HG02571 (cell line): Measurements from ENCODE around the gene FYN.
"Not testable (repeated sequence)": the region's sequence is repeated elsewhere in the genome, so short reads cannot be mapped to it uniquely, and the experiment has no call there.

ENCODE experiments used
- ATAC-seq: cut with Tn5 transposase; IDR thresholded peaks from one replicate; pipeline ENCODE4 v1.9.1; 2021; ENCODE audit warnings: mild to moderate bottlenecking, moderate library complexity; ENCODE audit not compliant: unreplicated experiment

Gene FYN

GRCh38 chr6:111793711-111794111, 79.5 kb downstream of the FYN start:
- no peak for ATAC-seq

DNA sequence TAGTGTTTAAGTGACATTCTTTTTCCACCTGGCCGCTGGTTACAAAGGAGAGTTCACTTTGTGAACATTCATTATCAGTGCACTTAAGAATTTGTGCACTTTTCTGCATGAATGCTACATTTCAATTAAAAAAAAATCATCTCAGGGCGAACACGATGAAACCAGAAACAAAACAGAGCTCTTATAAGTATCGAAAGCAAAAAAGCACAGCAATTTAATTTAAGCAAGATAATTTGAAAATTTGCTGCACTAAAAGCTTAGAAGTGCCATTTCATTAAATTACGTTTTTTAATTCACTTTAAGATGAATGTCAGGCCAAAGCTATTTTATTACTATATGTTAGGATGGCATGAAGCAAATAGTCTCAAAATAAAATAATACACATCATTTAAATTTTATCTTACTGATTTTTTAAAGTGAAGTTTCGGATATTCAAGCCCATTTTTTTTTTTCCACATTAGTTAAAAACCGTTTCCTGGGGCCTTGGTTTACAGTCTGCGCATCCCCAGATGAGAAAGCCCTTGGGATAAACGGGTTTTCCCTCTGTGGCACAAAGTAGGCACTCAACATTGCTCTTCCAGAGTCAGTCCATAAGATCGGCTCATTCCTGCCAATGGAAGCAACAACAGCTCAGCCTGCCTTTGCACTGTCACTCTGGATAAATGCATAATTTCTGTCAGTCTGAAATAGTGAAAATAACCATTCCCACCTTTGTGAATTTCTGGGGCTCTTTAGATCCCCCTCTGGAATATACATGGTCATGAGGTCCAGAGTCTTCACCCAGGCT, 80.1 kb downstream of the FYN start:
- no peak for ATAC-seq

DNA sequence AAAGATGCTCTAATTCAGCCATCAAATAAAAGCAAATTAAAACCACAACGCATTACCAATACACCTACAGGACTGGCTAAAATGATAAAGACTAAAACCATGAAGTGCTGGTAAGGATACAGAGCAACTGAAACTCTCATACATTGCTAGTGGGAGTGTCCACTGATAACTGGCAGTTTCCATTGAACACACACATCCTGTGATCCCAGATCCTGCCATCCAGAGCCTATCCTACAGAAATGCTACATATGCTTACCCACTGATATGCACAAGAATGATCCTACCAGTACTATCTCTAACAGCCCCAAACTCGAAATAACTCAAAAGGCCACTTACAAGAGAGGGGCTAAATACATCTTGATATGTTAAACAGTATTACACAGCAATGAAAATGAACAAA, 81.0 kb downstream of the FYN start:
- no peak for ATAC-seq

DNA sequence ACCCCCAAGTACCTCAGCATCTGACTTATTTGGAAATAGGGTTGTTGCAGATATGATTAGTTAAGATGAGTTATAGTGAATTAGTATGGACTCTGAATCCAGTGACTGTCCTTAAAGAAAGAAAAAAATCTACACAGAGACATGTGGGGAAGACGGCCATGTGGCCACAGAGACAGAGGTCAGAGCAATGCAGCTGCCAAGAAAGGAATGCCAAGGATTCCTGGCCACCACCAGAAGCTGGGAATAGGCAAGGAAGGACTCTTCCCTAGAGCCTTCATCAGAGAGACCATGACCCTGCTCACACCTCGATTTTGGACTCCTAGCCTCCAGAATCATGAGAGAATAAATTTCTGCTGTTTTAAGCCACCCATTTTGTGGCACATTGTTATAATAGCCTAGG, 81.8 kb downstream of the FYN start:
- no peak for ATAC-seq

- no peak for ATAC-seq
Measured at GRCh38 chr6:111789598-111789997, 83.7 kb downstream of the FYN start.

- ATAC-seq = no peak
Measured at GRCh38 chr6:111788379-111789276, 84.6 kb downstream of the FYN start.

- not testable (repeated sequence) for ATAC-seq
Measured at GRCh38 chr6:111786151-111786550, 87.1 kb downstream of the FYN start.

DNA sequence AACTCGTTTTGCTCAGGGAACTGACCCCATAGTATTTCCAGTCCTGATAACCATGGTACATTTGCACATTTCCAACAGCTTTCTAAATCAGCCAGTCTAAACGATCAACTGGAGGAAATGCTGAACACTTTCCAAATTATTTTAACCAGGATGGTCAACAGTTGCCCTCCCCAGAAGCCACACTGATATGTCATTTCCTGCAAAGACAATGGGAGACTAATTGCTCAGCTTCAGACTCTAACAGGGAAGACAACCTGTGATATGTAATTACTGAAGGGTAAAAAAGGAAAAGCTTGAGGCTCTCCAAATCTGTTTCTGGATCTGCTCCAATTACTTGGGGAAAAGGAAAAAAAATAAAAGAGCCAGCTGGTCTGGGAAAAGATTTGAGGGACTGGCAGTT, 88.8 kb downstream of the FYN start:
- ATAC-seq = no peak

DNA sequence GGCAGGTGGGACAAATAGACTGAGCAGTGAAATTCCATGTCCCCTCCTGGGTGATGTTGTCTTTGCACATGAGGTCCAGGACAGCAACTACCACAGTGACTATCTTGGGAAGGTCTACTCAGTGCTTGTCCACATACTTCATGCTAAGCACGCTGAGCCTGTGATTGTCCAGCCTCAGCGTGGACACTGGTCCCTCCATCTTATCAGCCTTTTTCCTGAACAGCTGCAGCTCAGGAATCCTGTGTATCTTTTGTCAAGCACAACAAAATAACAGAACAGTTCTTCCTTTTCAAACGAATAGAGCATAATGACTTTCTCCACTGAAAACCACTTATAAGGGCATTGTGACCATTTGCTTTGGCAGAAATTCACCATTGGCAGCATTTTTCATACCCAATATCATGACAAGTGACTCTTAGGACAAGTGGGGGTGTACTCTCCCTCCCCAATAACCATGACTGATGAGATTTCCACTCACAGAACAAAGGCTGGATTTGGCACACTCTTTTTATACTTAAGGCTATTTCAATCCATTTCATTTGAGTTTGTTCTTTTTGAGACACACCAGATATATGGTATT, 90.3 kb downstream of the FYN start:
- ATAC-seq = no peak

DNA sequence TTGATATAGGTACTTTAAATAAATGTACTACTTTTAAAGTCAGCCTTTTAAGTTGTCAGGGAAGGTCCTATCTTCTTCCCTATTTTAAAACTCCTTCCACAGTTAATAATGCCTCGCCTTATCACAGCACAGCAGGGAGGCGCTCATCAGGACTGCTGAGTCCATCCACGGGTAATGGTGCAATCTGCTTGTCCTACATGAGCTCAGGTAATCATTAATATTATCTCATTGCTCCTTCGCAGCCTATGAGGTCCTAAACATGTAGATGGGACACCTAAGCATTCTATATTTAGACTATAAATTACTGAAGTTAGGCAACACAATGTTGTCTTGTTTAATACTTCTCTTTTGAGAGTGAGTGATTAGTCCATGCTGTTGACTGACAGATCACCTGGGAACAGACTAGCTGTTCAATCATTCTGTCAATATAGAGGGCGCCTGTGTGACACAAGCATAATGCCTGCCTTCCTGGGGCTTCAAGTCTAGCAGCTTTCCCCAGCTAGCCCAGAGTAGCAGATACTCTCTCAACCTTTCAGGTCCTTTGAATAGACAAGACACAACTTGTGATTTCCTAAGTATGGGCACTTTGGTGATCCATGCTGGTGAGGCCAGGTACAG, 91.0 kb downstream of the FYN start:
- no peak for ATAC-seq

DNA sequence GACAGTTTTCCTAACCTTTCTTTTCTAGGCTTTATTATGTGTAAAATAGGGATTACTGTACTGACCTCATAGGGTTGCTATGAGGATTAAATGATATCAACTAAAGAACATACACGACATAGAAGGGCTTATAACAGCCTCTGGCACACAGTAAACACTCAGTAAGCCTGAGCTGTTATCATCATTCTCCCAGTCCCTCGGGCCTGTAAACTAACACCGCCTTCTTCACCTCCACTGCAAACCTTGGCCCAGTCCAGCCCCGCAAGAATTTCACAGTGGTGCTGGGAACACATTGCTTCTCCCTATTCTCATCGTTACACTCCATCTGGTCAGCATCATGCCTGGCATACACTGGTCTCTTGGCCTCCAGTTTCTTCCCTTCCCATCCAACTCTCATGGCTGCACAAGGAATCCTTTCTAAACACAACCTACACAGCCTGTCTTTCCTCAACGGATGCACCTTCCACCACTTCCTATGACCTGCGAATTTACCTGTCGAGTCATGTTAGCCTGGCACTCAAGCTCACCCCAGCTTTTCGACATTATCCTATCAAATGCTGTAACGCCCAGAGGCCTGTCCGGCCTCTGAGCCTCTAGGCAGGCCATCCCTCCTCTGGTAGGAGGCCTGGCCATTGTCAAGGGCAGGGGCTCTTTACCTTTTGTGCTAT, 92.1 kb downstream of the FYN start:
- no peak for ATAC-seq

- no peak for ATAC-seq
Measured at GRCh38 chr6:111780393-111780792, 92.9 kb downstream of the FYN start.

DNA sequence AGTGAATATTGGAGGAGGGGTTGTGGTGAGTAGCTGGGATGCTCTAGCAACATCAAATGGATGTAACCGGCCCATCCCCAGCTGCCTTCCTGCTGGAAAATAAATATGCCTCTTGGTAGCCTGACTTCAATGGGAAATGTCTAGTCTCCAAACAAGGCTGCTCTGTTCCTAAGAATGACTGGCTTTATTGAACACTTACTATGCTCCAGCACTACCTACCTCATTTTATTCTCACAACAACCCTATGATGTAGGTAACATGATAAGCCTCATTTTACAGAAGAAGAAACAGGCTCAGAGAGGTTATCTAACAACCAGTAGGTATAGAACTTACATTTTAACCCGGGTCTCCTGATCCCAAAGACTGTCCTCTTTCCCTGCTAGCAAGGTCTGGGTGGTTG, 93.6 kb downstream of the FYN start:
- ATAC-seq = no peak

GRCh38 chr6:111779031-111779430, 94.2 kb downstream of the FYN start:
- no peak for ATAC-seq

DNA sequence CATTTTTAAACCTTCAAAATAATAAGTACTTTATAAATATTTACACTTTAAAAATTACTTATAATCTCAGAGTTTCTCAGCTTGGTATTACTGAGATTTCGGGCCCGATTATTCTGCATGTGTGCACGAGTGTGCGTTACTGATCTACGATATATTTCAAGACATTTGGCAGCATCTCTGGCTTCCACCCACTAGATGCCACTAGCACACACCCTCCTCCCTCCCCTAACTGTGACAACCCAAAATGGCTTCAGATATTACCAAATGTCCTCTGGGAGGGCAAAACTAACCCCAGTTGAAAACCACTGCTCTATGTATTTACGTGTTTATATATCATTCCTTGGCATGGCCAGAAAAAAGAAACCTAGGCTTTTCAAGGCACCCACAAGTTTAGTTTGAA, 95.9 kb downstream of the FYN start:
- no peak for ATAC-seq

DNA sequence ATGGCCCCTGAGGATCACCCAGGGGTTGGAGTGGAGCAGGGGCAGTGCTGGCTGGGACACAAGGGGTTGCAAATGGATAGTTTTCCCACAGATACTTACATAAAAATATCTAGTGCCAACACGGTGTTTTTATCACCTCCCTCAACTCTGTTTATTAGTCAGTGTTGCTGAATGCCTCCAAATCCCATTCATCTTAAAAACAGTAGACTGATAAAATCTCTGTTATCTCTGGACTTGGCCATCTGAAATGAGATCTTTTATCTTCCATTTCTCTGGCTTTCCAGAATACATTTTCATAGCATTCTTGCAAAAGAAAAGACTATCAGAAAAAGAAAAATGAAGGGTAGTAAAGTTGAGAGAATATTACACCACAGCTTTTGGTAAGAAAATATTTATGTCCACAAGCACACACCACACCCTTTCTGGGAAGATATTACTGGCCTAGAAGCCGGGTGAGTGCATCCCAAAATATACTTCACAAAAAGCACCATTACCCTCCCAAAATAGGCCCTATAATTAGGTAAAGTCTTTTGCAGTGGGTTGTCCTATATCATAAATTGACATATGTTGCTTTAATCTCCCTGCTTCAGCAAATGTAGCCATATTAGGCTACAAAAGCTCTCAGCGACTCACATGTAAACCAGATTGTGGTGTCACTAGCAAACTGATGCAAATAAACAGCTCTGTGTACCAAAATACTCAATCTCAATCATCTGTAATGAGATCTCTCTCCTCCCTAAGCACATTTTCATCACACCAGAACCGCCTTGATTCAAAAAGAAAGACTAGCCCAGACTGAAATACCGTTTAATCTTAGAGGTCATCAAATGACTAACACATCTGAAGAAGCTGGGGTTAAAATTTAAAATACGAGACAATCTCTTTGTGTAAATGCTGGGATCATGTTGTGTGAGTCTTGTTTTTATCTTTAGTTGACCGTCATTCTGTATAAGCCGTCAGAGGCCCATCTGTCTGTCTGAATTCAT, 96.7 kb downstream of the FYN start:
- no peak for ATAC-seq

GRCh38 chr6:111775145-111775922, 97.9 kb downstream of the FYN start:
- ATAC-seq = no peak

GRCh38 chr6:111774346-111774703, 98.9 kb downstream of the FYN start:
- no peak for ATAC-seq
